ENCODE results near the gene FUT7. TPM values are rescaled to one million over a fixed set of nuclear protein-coding genes. Genes with fewer than 3 reads are reported as not detected.
A peak's percentile ranks its signal among the peaks of the same experiment; 100 is the strongest.

Gene FUT7
- total and polyA plus RNA-seq, 2 of the 13 experiments (the other 11 are each of a cell fraction or from before 2014, with no cell fraction given): 0.05 TPM; not detected in 1

- peak; percentile 31; the same call in 1 of the 2 replicates for TF ChIP-seq HIC2 (CRISPR knock-in tag; IDR thresholded peaks at IDR 0.05; ENCODE audit: low read depth)
- TF ChIP-seq XRCC5 (optimal IDR thresholded peaks at IDR 0.05; ENCODE audit: low read length): no peak
- TF ChIP-seq NR2F2 (IDR thresholded peaks at IDR 0.05; ENCODE audit: borderline replicate concordance, low read depth): peak; percentile 55
Observed at GRCh38 chr9:137023157-137023556, 8.7 kb downstream of the FUT7 start (continued).

GRCh38 chr9:137022662-137023008 is 9.3 kb downstream of the FUT7 start:
- intact Hi-C loops (cut with micrococcal nuclease; ENCODE audit: unreplicated experiment) (no loop called here), in situ Hi-C loops (cut with HindIII; ENCODE audit: extremely low pct_ligation_motif_present, low pct_unique_long_range_greater_than_20kb) (no loop called here)
- peaks cover 61% of the 10 kb centered on the region for H3K4me1 ChIP-seq (ENCODE audit: insufficient read depth, low read length)
- H3K79me2 ChIP-seq (ENCODE audit: insufficient read depth, low read length): no peaks in the 10 kb centered on the region
- H2AFZ ChIP-seq (ENCODE audit: low read length): no peak overlapping the region
- FAIRE-seq (no peak), ATAC-seq (peak; percentile 3; the same call in 2 of the 3 replicates), DNase-seq (ENCODE audit: low spot score) (no peak)
- no peaks in the 10 kb centered on the region for H3K36me3 ChIP-seq (replicated peaks in 1 of 2; ENCODE audit: control insufficient read depth in 1 of 2, insufficient read depth in 2 of 2, low read length in 2 of 2)
- WGBS (ENCODE audit: low lambda C conversion rate): 81% methylated on average over 22 of the region's 23 CpGs
- H3K27ac ChIP-seq (ENCODE audit: extremely low read length, insufficient read depth, low read length): peak overlapping the region; percentile 36
- H3K9ac ChIP-seq (ENCODE audit: insufficient read depth, low read depth, low read length): peak overlapping the region; percentile 11; the same call in 1 of the 2 replicates
- no TSS peak for BruUV-seq (replicated peaks)
- CTCF ChIA-PET (ENCODE audit: low intra/inter-chr PET ratio, low total read pairs): no interaction called here
- POLR2A ChIA-PET: interaction anchor here (0.7 to 1.7 kb wide), 8 partner anchors 9 to 223 kb away, joined by 3 to 6 read pairs (median 4); partner anchors contain the start of genes CLIC3, FUT7 and PAXX
- no peaks in the 10 kb centered on the region for H3K9me3 ChIP-seq (ENCODE audit: low read length)
- peak overlapping the region; percentile 45; the same call in 1 of the 2 replicates for H3K4me2 ChIP-seq (ENCODE audit: low read depth, low read length)
- H4K20me1 ChIP-seq (ENCODE audit: insufficient read depth, low read length): no peaks in the 10 kb centered on the region
- TF ChIP-seq ZNF781 (CRISPR knock-in tag; IDR thresholded peaks at IDR 0.05; ENCODE audit: borderline replicate concordance, not compliant biosample characterization) (no peak), DZIP1 (CRISPR knock-in tag; IDR thresholded peaks at IDR 0.05) (0 out of 2 replicates have a peak, but pooled peaks have one; percentile 11), ZFP91 (CRISPR knock-in tag; IDR thresholded peaks at IDR 0.05; ENCODE audit: borderline replicate concordance) (0 out of 2 replicates have a peak, but pooled peaks have one; percentile 10), DNMT1 (CRISPR knock-in tag; IDR thresholded peaks at IDR 0.05) (0 out of 2 replicates have a peak, but pooled peaks have one; percentile 13)
- TF ChIP-seq, protein P1, sequence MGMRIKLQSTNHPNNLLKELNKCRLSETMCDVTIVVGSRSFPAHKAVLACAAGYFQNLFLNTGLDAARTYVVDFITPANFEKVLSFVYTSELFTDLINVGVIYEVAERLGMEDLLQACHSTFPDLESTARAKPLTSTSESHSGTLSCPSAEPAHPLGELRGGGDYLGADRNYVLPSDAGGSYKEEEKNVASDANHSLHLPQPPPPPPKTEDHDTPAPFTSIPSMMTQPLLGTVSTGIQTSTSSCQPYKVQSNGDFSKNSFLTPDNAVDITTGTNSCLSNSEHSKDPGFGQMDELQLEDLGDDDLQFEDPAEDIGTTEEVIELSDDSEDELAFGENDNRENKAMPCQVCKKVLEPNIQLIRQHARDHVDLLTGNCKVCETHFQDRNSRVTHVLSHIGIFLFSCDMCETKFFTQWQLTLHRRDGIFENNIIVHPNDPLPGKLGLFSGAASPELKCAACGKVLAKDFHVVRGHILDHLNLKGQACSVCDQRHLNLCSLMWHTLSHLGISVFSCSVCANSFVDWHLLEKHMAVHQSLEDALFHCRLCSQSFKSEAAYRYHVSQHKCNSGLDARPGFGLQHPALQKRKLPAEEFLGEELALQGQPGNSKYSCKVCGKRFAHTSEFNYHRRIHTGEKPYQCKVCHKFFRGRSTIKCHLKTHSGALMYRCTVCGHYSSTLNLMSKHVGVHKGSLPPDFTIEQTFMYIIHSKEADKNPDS (CRISPR knock-in tag; IDR thresholded peaks at IDR 0.05): 0 out of 2 replicates have a peak, but pooled peaks have one; percentile 30
- no peak overlapping the region; a peak in 1 of 6 replicates for H3K4me3 ChIP-seq (replicated peaks in 1 of 3; ENCODE audit: insufficient read depth in 1 of 3, low read depth in 2 of 3, low read length in 3 of 3)
- peaks cover 0 to 5% of the 10 kb centered on the region in 2 experiments; a peak in 1 of 5 replicates for H3K27me3 ChIP-seq (ENCODE audit: control insufficient read depth in 1 of 2, insufficient read depth in 2 of 2, low read length in 2 of 2)
